HepG2 (cell line): ENCODE results near the gene JMJD8.

Experiments
- CEBPB ChIP-seq: IDR thresholded peaks from 2 replicates; pipeline ENCODE4 v1.6.1; 2011; ENCODE audit warnings: low read depth, low read length, improper control_type of control experiment, borderline replicate concordance
- DMAP1 ChIP-seq: IDR thresholded peaks from 2 replicates; pipeline ENCODE4 v1.6.1; 2016
- EZH2 ChIP-seq: conservative IDR thresholded peaks from 2 replicates; pipeline ENCODE4 v1.6.1; 2012; ENCODE audit warnings: mild to moderate bottlenecking, low read depth, low read length, moderate library complexity
- FOXM1 ChIP-seq: sonication (generic); formaldehyde crosslinking; IDR thresholded peaks from 2 replicates; pipeline ENCODE4 v1.5.0; 2020; ENCODE audit warnings: missing genetic modification reagents
- HDAC6 ChIP-seq: fragments of 200-600 bp; sonication (generic); IDR thresholded peaks from 2 replicates; pipeline ENCODE4 v1.7.0; 2017; ENCODE audit warnings: mild to moderate bottlenecking, antibody characterized with exemption, low read length, low read depth
- NFYB ChIP-seq: sonication (generic); formaldehyde crosslinking; IDR thresholded peaks from 2 replicates; pipeline ENCODE4 v1.4.0; 2020; ENCODE audit warnings: missing genetic modification reagents
- PHF20 ChIP-seq: sonication (generic); formaldehyde crosslinking; IDR thresholded peaks from 2 replicates; pipeline ENCODE4 v1.5.0; 2020; ENCODE audit warnings: mild to moderate bottlenecking, missing genetic modification reagents
- TAF1 ChIP-seq: sonication (generic); formaldehyde crosslinking; IDR thresholded peaks from 2 replicates; pipeline ENCODE4 v1.4.0; 2020; ENCODE audit warnings: missing genetic modification reagents
- TEAD2 ChIP-seq: sonication (generic); formaldehyde crosslinking; IDR thresholded peaks from 2 replicates; pipeline ENCODE4 v1.9.0; 2021; ENCODE audit warnings: missing genetic modification reagents
- TRIM22 ChIP-seq: fragments of 450-650 bp; IDR thresholded peaks from 2 replicates; pipeline ENCODE4 v1.6.1; 2017
- UBTF ChIP-seq: sonication (generic); formaldehyde crosslinking; IDR thresholded peaks from 2 replicates; pipeline ENCODE4 v1.4.0; 2020; ENCODE audit warnings: mild to moderate bottlenecking, missing genetic modification reagents
- ZFP41 ChIP-seq: sonication (generic); formaldehyde crosslinking; IDR thresholded peaks from 2 replicates; pipeline ENCODE4 v1.4.0; 2020; ENCODE audit warnings: mild to moderate bottlenecking, missing genetic modification reagents, borderline replicate concordance
- TF ChIP-seq, protein P1 (sequence below): sonication (generic); formaldehyde crosslinking; IDR thresholded peaks from one replicate; pipeline ENCODE4 v1.5.1; 2020; ENCODE audit warnings: mild to moderate bottlenecking, missing genetic modification reagents; ENCODE audit errors: not compliant biosample characterization

- TF ChIP-seq TRIM22 (no peak), TAF1 (no peak), HDAC6 (no peak), DMAP1 (CRISPR knock-in tag) (no peak), CEBPB (no peak), FOXM1 (CRISPR knock-in tag) (no peak), EZH2 (no peak), TEAD2 (no peak), UBTF (CRISPR knock-in tag) (no peak), PHF20 (CRISPR knock-in tag) (no peak), NFYB (no peak), ZFP41 (no peak)
- TF ChIP-seq, protein P1, sequence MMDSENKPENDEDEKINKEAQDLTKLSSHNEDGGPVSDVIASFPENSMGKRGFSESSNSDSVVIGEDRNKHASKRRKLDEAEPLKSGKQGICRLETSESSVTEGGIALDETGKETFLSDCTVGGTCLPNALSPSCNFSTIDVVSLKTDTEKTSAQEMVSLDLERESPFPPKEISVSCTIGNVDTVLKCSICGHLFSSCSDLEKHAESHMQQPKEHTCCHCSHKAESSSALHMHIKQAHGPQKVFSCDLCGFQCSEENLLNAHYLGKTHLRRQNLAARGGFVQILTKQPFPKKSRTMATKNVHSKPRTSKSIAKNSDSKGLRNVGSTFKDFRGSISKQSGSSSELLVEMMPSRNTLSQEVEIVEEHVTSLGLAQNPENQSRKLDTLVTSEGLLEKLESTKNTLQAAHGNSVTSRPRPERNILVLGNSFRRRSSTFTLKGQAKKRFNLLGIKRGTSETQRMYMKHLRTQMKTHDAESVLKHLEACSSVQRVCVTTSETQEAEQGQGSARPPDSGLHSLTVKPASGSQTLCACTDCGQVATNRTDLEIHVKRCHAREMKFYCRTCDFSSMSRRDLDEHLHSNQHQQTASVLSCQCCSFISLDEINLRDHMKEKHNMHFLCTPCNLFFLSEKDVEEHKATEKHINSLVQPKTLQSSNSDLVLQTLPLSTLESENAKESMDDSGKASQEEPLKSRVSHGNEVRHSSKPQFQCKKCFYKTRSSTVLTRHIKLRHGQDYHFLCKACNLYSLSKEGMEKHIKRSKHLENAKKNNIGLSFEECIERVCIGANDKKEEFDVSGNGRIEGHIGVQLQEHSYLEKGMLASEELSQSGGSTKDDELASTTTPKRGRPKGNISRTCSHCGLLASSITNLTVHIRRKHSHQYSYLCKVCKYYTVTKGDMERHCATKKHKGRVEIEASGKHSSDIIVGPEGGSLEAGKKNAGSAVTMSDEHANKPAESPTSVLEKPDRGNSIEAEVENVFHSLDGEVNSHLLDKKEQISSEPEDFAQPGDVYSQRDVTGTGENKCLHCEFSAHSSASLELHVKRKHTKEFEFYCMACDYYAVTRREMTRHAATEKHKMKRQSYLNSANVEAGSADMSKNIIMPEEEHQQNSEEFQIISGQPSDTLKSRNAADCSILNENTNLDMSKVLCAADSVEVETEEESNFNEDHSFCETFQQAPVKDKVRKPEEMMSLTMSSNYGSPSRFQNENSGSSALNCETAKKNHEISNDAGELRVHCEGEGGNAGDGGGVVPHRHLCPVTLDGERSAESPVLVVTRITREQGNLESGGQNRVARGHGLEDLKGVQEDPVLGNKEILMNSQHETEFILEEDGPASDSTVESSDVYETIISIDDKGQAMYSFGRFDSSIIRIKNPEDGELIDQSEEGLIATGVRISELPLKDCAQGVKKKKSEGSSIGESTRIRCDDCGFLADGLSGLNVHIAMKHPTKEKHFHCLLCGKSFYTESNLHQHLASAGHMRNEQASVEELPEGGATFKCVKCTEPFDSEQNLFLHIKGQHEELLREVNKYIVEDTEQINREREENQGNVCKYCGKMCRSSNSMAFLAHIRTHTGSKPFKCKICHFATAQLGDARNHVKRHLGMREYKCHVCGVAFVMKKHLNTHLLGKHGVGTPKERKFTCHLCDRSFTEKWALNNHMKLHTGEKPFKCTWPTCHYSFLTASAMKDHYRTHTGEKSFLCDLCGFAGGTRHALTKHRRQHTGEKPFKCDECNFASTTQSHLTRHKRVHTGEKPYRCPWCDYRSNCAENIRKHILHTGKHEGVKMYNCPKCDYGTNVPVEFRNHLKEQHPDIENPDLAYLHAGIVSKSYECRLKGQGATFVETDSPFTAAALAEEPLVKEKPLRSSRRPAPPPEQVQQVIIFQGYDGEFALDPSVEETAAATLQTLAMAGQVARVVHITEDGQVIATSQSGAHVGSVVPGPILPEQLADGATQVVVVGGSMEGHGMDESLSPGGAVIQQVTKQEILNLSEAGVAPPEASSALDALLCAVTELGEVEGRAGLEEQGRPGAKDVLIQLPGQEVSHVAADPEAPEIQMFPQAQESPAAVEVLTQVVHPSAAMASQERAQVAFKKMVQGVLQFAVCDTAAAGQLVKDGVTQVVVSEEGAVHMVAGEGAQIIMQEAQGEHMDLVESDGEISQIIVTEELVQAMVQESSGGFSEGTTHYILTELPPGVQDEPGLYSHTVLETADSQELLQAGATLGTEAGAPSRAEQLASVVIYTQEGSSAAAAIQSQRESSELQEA (CRISPR knock-in tag), result no peak
Measured at GRCh38 chr16:646679-647172, 37.4 kb downstream of the JMJD8 start.
